Gastrocnemius medialis (tissue), 4 donors: Measurements from ENCODE around the gene OBSCN. TPM values are rescaled to one million over a fixed set of nuclear protein-coding genes. Genes with fewer than 3 reads are reported as not detected.

ENCODE experiments used
- ATAC-seq, 2 donors: fragments of 150-250 bp; one replicate each; pipeline ENCODE4 v1.9.1; 2016
- DNase-seq, 2 donors: peaks; one replicate each; pipeline ENCODE4 v3.0.0-alpha.2; 2019
- H3K27ac ChIP-seq, 4 donors: fragments of 200-600 bp; sonication (generic); 1 replicate in 1 of 4; 2 replicates in 3 of 4; pipeline ENCODE4 v1.5.1; 2016 to 2018; ENCODE audit warnings: mild to moderate bottlenecking in 2 of 4, moderate library complexity in 1 of 4
- H3K27me3 ChIP-seq, 3 donors: fragments of 200-600 bp; sonication (generic) in 2 of 3; 1 replicate in 1 of 3; 2 replicates in 2 of 3; pipeline versions ENCODE4 v1.5.1 to v1.6.0; 2016 to 2019; ENCODE audit warnings: mild to moderate bottlenecking in 1 of 3, moderate library complexity in 1 of 3
- H3K36me3 ChIP-seq, 2 donors: fragments of 200-600 bp; sonication (generic) in 1 of 2; one replicate each; pipeline ENCODE4 v1.5.1; 2017 to 2018
- H3K4me1 ChIP-seq, 2 donors: fragments of 200-600 bp; sonication (generic) in 1 of 2; one replicate each; pipeline ENCODE4 v1.5.1; 2016 to 2017; ENCODE audit warnings: mild to moderate bottlenecking in 2 of 2
- H3K4me3 ChIP-seq, 4 donors: fragments of 200-600 bp; sonication (generic) in 3 of 4; 1 replicate in 1 of 4; 2 replicates in 3 of 4; pipeline ENCODE4 v1.5.1; 2016 to 2019; ENCODE audit warnings: mild to moderate bottlenecking in 2 of 4
- H3K9me3 ChIP-seq, 3 donors: fragments of 200-600 bp; sonication (generic) in 2 of 3; 1 replicate in 1 of 3; 2 replicates in 2 of 3; pipeline ENCODE4 v1.5.1; 2016 to 2019
- POLR2A ChIP-seq, 2 donors: fragments of 450-650 bp; IDR thresholded peaks; one replicate each; pipeline ENCODE4 v1.6.1; 2017; ENCODE audit warnings: antibody characterized with exemption in 2 of 2, mild to moderate bottlenecking in 2 of 2, moderate library complexity in 2 of 2
- in situ Hi-C, 4 donors: fragments of 200-750 bp; cut with MboI; loops; one replicate each; pipeline versions ENCODE4 v1.15.0 to v1.8.0; 2017; ENCODE audit warnings: low sequenced_read_pairs in 4 of 4
- intact Hi-C: fragments of 100-400 bp; cut with DNase I; formaldehyde crosslinking; loops from one replicate; pipeline ENCODE4 v1.15.1; 2023; ENCODE audit warnings: low total_unique reads
- total RNA-seq, 4 donors: library from RNA; depleted of rRNA; stranded (reverse); fragments of >200 nt; gene quantifications; one replicate each; pipeline versions ENCODE4 v1.1.0 to v1.2.3, GENCODE V29; 2016
- TF ChIP-seq, protein P1 (sequence below), 5 experiments: fragments of 450-650 bp in 3 of 5; fragments of 200-600 bp in 2 of 5; sonication (generic) in 2 of 5; IDR thresholded peaks in 4 of 5; conservative IDR thresholded peaks in 1 of 5; 1 replicate in 4 of 5; 2 replicates in 1 of 5; pipeline ENCODE4 v1.5.1; 2016 to 2019; ENCODE audit warnings: antibody characterized with exemption in 5 of 5, mild to moderate bottlenecking in 3 of 5, moderate library complexity in 3 of 5

The OBSCN gene
- total RNA-seq, 4 donors from 2014 or later: 798 to 1,571 (median 1,162) TPM

DNA sequence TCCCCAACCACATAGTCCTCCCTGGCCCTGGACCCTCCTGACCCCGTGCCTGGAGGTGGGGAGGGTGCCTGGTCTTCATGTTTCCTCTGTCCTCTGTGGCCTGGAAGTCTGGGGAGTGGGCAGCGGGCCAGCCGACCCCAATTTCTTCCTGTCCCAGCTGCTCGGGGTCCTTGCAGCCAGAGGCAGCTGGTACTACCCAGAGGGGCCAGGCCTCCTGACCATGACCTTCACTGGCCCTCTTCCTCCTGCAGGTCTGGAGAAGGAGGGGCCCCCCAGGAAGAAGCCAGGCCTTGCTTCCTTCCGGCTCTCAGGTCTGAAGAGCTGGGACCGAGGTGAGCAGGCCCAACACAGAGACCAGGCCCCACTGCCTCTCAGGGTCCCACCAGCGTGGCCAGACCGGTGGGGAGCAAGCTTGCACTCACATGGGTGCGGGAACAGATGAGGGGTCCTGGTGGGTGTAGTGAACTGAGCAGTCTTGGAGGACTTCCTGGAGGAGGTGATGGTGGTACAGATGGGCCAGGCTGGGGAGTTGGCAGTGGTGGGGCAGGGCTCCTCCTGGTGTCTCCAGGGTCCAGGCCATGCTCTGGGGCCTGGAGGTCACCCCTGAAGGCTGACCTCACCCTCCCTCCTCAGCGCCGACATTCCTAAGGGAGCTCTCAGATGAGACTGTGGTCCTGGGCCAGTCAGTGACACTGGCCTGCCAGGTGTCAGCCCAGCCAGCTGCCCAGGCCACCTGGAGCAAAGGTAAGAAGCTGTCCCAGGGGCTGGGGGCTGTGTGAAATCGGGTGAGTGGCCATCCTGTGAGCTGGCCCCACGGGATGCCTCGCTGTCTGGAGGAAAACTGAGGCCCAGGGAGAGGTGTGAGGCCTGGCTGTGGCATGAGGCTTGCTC is 166.1 kb downstream of the OBSCN start:
- TF ChIP-seq, protein P1, sequence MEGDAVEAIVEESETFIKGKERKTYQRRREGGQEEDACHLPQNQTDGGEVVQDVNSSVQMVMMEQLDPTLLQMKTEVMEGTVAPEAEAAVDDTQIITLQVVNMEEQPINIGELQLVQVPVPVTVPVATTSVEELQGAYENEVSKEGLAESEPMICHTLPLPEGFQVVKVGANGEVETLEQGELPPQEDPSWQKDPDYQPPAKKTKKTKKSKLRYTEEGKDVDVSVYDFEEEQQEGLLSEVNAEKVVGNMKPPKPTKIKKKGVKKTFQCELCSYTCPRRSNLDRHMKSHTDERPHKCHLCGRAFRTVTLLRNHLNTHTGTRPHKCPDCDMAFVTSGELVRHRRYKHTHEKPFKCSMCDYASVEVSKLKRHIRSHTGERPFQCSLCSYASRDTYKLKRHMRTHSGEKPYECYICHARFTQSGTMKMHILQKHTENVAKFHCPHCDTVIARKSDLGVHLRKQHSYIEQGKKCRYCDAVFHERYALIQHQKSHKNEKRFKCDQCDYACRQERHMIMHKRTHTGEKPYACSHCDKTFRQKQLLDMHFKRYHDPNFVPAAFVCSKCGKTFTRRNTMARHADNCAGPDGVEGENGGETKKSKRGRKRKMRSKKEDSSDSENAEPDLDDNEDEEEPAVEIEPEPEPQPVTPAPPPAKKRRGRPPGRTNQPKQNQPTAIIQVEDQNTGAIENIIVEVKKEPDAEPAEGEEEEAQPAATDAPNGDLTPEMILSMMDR (IDR thresholded peaks at IDR 0.05 in 4 of 5, conservative IDR thresholded peaks at IDR 0.05 in 1 of 5): no peak
- TF ChIP-seq POLR2A (IDR thresholded peaks at IDR 0.05): no peak
- Histone ChIP-seq H3K9me3 (no peaks in the 10 kb centered on the region), H3K4me3 (no peak overlapping the region), H3K27me3 (no peaks in the 10 kb centered on the region), H3K4me1 (peaks cover 22 to 61% of the 10 kb centered on the region in 2 donors), H3K36me3 (peaks cover 0 to 76% of the 10 kb centered on the region in 2 donors), H3K27ac (peak overlapping the region; percentile 82 to 92 (median 86))
- intact Hi-C loops: no loop called here
- in situ Hi-C loops: no loop called here
- DNase-seq (peak in 1 of 2 donors; percentile 43), ATAC-seq (no peak)

DNA sequence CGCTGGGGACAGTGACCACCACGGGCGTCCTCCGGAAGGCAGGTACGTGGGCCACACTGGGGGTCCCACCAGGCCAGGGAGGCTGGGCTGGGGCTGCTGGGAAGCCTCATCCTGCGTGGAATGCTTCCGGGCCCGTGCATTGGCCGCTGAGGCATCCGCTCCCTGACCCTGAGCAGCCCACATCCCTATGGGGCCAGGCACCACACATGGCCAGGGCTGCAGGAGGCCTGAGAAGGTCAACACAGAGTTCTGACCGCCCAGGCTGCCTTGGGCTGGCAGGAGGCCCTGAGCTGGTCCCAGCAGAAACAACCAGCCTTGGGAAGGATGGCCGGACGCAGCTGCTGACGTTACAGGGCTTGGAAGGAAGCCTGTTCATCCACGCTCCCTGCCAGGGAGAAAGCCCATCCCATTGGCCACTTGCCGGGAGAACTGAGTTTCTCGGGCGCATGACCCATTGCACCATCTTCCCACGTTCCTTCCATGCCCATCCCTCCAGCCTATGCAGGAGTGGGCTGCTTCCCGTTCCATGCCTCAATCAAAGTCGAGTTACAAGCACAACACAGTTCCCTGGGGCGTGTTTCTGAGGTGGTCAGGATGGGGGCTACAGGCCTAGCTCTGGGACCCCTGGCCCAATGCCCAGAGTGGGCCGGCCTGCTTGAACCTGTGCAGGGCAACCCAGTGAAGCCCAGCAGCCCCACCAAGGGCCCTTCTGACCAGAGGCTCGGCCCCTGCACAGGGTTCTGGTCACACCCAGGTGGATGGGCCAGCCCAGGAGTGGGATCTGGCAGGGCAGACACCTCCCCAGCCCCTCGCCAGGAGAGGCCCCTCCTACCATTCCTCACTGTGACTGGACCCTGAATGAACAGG is 167.1 kb downstream of the OBSCN start:
- TF ChIP-seq, protein P1 (IDR thresholded peaks at IDR 0.05 in 4 of 5, conservative IDR thresholded peaks at IDR 0.05 in 1 of 5): no peak
- peak in 1 of 2 donors; percentile 8 for TF ChIP-seq POLR2A (IDR thresholded peaks at IDR 0.05)
- H3K4me1 ChIP-seq: peaks cover 18 to 50% of the 10 kb centered on the region in 2 donors
- peaks cover 0 to 74% of the 10 kb centered on the region in 2 donors for H3K36me3 ChIP-seq
- H3K4me3 ChIP-seq: no peak overlapping the region
- peak overlapping the region; percentile 82 to 92 (median 86) for H3K27ac ChIP-seq
- peak; percentile 89 to 97 for DNase-seq
- H3K27me3 ChIP-seq: no peaks in the 10 kb centered on the region
- in situ Hi-C loops: no loop called here
- peak; percentile 67 to 79 for ATAC-seq
- intact Hi-C loops: no loop called here
- no peaks in the 10 kb centered on the region for H3K9me3 ChIP-seq

DNA sequence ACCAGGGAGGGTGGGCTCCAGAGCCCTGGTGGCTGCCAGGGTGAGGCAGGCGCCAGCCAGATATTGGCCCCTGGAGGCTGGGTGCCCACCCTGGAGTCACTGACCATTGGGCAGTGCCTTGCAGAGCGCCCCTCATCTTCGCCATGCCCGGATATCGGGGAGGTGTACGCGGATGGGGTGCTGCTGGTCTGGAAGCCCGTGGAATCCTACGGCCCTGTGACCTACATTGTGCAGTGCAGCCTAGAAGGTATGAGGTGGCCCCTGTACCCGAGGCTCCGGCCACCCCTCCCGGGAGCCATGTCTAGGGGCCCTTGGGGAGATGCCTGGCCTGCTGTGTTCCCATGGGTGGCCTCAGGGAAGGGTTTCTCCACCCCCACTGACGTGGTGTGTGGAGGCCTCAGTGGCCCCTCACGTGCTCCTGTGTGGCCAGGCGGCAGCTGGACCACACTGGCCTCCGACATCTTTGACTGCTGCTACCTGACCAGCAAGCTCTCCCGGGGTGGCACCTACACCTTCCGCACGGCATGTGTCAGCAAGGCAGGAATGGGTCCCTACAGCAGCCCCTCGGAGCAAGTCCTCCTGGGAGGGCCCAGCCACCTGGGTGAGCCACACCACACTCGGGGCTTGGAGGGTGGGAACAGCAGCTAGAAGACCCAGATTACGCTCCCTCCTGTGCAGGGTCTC is 167.9 kb downstream of the OBSCN start:
- Histone ChIP-seq H3K4me1 (peaks cover 10 to 43% of the 10 kb centered on the region in 2 donors), H3K27ac (peak overlapping the region; percentile 82 to 92 (median 86)), H3K27me3 (no peaks in the 10 kb centered on the region), H3K9me3 (no peaks in the 10 kb centered on the region), H3K36me3 (peaks cover 0 to 66% of the 10 kb centered on the region in 2 donors), H3K4me3 (no peak overlapping the region)
- DNase-seq (no peak), ATAC-seq (no peak)
- no peak for TF ChIP-seq POLR2A (IDR thresholded peaks at IDR 0.05)
- TF ChIP-seq, protein P1 (IDR thresholded peaks at IDR 0.05 in 4 of 5, conservative IDR thresholded peaks at IDR 0.05 in 1 of 5): no peak
- intact Hi-C loops (no loop called here), in situ Hi-C loops (no loop called here)

DNA sequence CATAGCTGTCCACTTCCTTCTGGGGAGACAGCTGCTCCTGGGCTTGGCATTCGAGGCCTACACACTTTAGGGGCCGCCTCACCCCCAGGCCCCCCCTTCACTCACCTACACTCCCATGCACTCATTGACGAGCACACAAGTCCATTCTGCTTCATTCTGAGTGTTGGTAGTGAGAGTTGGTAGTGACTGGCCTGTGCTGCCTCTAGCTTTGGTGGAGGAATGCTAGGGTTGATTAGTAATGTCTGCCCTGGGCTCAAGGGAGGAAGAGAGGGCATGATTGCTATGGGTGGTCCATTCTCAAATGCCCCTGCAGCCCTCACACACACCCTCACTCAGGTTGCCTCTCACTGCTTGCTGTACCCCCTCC is 168.4 kb downstream of the OBSCN start:
- intact Hi-C loops (no loop called here), in situ Hi-C loops (no loop called here)
- H3K36me3 ChIP-seq: peaks cover 0 to 65% of the 10 kb centered on the region in 2 donors
- no peak overlapping the region for H3K4me3 ChIP-seq
- DNase-seq (no peak), ATAC-seq (no peak)
- H3K4me1 ChIP-seq: peaks cover 10 to 37% of the 10 kb centered on the region in 2 donors
- no peak for TF ChIP-seq POLR2A (IDR thresholded peaks at IDR 0.05)
- TF ChIP-seq, protein P1 (IDR thresholded peaks at IDR 0.05 in 4 of 5, conservative IDR thresholded peaks at IDR 0.05 in 1 of 5): no peak
- peak overlapping the region; percentile 82 to 92 (median 86) for H3K27ac ChIP-seq
- H3K27me3 ChIP-seq: no peaks in the 10 kb centered on the region
- H3K9me3 ChIP-seq: no peaks in the 10 kb centered on the region
